Measurements from ENCODE around the gene MMP21. TPM values are rescaled to one million over a fixed set of nuclear protein-coding genes. Genes with fewer than 3 reads are reported as not detected.

MMP21 gene
- total and polyA plus RNA-seq, 10 donors = 0.09 to 0.68 (median 0.30) TPM; not detected in 2

DNA sequence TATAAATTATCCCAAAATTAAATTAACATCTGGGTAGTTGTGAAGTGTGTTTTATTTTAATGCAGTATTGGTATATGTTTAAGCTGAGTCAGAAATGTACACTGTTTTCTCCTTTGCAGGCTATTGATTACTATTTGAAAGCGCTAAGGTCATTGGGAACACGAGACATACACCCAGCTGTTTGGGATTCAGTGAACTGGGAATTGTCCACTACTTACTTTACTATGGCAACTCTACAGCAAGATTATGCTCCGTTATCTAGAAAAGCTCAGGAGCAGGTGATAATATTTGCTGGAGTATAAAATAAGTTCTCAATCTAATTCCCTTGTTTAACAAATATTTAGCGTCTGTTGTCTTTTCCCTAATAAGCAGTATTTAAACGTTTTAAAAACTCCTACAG lies 28.2 kb downstream of the MMP21 start:
- peaks cover 0 to 100% (median 94%) of the 10 kb centered on the region in 6 donors for H3K36me3 ChIP-seq
- H3K27me3 ChIP-seq (replicated peaks in 1 of 7) = no peaks in the 10 kb centered on the region
- 94 to 98% (median 97%) methylated on average over 5 of the region's 5 CpGs for WGBS, 5 donors
- peaks cover 0 to 5% (median 0%) of the 10 kb centered on the region in 8 donors for H3K9me3 ChIP-seq
- DNase-seq = no peak
- no peaks in the 10 kb centered on the region for H3K4me1 ChIP-seq
- intact Hi-C loops (cut with DNase I; ENCODE audit: low total_unique reads) = no loop called here
- H3K27ac ChIP-seq = no peak overlapping the region
- no peak overlapping the region for H3K4me3 ChIP-seq
- no peak for TF ChIP-seq POLR2A (IDR thresholded peaks at IDR 0.05)
- TF ChIP-seq, protein P1, sequence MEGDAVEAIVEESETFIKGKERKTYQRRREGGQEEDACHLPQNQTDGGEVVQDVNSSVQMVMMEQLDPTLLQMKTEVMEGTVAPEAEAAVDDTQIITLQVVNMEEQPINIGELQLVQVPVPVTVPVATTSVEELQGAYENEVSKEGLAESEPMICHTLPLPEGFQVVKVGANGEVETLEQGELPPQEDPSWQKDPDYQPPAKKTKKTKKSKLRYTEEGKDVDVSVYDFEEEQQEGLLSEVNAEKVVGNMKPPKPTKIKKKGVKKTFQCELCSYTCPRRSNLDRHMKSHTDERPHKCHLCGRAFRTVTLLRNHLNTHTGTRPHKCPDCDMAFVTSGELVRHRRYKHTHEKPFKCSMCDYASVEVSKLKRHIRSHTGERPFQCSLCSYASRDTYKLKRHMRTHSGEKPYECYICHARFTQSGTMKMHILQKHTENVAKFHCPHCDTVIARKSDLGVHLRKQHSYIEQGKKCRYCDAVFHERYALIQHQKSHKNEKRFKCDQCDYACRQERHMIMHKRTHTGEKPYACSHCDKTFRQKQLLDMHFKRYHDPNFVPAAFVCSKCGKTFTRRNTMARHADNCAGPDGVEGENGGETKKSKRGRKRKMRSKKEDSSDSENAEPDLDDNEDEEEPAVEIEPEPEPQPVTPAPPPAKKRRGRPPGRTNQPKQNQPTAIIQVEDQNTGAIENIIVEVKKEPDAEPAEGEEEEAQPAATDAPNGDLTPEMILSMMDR (IDR thresholded peaks at IDR 0.05 in 8 of 11, conservative IDR thresholded peaks at IDR 0.05 in 3 of 11) = no peak
- TF ChIP-seq POLR2AphosphoS5 (IDR thresholded peaks at IDR 0.05) = no peak

DNA sequence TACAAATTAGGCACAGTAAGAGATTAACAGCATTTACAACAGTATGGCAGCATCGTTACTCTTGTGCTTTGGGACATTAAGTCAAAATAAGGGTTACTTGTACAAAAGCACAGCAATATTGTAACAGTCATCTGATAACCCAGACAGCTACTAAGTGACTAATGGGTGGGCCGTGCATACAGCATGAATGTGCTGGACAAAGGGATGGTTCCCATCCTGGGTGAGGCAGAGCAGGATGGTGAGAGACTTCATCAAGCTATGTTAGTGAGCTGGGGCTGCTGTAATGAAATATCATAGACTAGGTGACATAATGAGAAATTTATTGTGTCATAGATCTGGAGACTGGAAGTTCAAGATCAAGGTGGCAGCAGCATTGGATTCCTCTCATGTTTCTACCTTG lies 30.7 kb downstream of the MMP21 start:
- H3K9me3 ChIP-seq = peaks cover 0 to 5% (median 0%) of the 10 kb centered on the region in 8 donors
- intact Hi-C loops (cut with DNase I; ENCODE audit: low total_unique reads) = no loop called here
- H3K27ac ChIP-seq = no peak overlapping the region
- H3K4me3 ChIP-seq = no peak overlapping the region
- H3K27me3 ChIP-seq (replicated peaks in 1 of 7) = no peaks in the 10 kb centered on the region
- DNase-seq = no peak
- peaks cover 4 to 100% (median 96%) of the 10 kb centered on the region in 6 donors for H3K36me3 ChIP-seq
- 95 to 99% (median 98%) methylated on average over 2 of the region's 2 CpGs for WGBS, 5 donors
- no peaks in the 10 kb centered on the region for H3K4me1 ChIP-seq
- TF ChIP-seq POLR2A (IDR thresholded peaks at IDR 0.05) (no peak), POLR2AphosphoS5 (IDR thresholded peaks at IDR 0.05) (no peak)
- TF ChIP-seq, protein P1 (IDR thresholded peaks at IDR 0.05 in 8 of 11, conservative IDR thresholded peaks at IDR 0.05 in 3 of 11) = no peak

DNA sequence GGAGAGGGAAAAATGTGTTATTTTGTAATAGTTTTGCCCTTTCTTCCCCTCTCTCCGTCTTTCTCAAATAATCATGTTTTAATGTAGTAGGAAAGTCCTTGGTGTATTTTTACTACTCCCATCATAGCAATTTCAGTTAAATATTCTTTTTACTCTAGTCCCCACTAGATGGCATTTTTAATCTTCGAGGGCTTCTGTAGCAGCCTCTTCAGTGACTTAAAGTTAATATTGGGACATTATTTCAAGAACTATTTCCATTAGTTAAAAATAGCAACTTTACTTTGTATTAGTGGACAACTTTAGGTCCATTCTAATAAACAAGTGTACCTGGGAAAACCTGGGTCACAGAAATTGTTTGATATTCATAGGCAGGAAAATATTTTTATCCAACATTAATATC lies 33.2 kb downstream of the MMP21 start:
- peaks cover 0 to 5% (median 0%) of the 10 kb centered on the region in 8 donors for H3K9me3 ChIP-seq
- no peak for TF ChIP-seq POLR2AphosphoS5 (IDR thresholded peaks at IDR 0.05)
- TF ChIP-seq, protein P1 (IDR thresholded peaks at IDR 0.05 in 8 of 11, conservative IDR thresholded peaks at IDR 0.05 in 3 of 11) = no peak
- TF ChIP-seq POLR2A (IDR thresholded peaks at IDR 0.05) = no peak
- intact Hi-C loops (cut with DNase I; ENCODE audit: low total_unique reads) = no loop called here
- no peak for DNase-seq
- H3K27ac ChIP-seq = no peak overlapping the region
- H3K36me3 ChIP-seq = peaks cover 6 to 100% (median 97%) of the 10 kb centered on the region in 6 donors
- H3K4me1 ChIP-seq = no peaks in the 10 kb centered on the region
- WGBS, 5 donors = 70 to 78% (median 70%) methylated on average over 2 of the region's 2 CpGs
- no peak overlapping the region for H3K4me3 ChIP-seq
- no peaks in the 10 kb centered on the region for H3K27me3 ChIP-seq (replicated peaks in 1 of 7)

DNA sequence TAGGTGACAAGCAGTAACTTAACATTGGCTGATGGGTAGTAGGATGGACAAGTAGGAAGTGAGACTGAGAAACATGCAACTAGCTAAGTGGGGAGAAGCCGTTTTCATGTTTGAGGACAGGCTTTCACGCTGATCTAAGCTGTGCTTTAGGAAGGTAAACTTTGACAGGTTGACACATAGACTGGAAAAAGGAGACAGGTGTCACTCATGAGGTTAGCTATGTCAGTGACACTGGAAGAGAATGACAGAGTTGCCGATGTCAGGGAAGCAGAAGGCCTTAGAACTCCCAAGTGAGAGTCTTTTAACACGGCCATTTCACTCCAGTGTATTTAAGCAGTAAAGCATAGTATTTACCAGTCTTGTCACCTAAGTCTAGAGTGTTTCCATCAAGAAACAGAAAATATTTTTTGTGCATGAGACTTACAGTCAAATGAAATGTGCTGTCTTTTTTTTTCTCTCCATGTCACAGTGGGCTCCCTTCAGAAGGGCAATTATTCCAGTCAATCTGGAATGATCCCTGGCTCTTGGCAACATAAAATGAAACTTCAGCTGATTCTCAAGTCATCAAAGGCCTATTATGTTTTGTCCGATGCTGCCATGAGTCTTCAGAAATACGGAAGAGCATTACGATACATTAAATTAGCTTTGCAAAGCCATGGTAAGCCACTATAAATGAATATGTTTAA lies 35.5 kb downstream of the MMP21 start:
- intact Hi-C loops (cut with DNase I; ENCODE audit: low total_unique reads) = no loop called here
- TF ChIP-seq, protein P1 (IDR thresholded peaks at IDR 0.05 in 8 of 11, conservative IDR thresholded peaks at IDR 0.05 in 3 of 11) = no peak
- no peak for TF ChIP-seq POLR2AphosphoS5 (IDR thresholded peaks at IDR 0.05)
- TF ChIP-seq POLR2A (IDR thresholded peaks at IDR 0.05) = no peak
- Histone ChIP-seq H3K4me3 (no peak overlapping the region), H3K27ac (no peak overlapping the region), H3K27me3 (replicated peaks in 1 of 7) (no peaks in the 10 kb centered on the region), H3K36me3 (peaks cover 6 to 100% (median 97%) of the 10 kb centered on the region in 6 donors), H3K4me1 (no peaks in the 10 kb centered on the region), H3K9me3 (no peaks in the 10 kb centered on the region)
- DNase-seq = no peak
- WGBS, 5 donors = 91 to 97% (median 93%) methylated on average over 7 of the region's 7 CpGs
